WTC11 (cell line): ENCODE measurements around the gene OR6N1.

Source experiments
- AFF4 ChIP-seq: sonication (generic); formaldehyde crosslinking; IDR thresholded peaks from 2 replicates; pipeline ENCODE4 v1.8.1; 2023; ENCODE audit warnings: mild to moderate bottlenecking, missing genetic modification reagents, borderline replicate concordance
- ATF3 ChIP-seq: sonication (generic); formaldehyde crosslinking; conservative IDR thresholded peaks from 2 replicates; pipeline ENCODE4 v1.8.1; 2022; ENCODE audit warnings: mild to moderate bottlenecking, missing genetic modification reagents
- CREB1 ChIP-seq: sonication (generic); formaldehyde crosslinking; IDR thresholded peaks from 2 replicates; pipeline ENCODE4 v1.8.0; 2023; ENCODE audit warnings: mild to moderate bottlenecking, missing genetic modification reagents
- CREM ChIP-seq: sonication (generic); formaldehyde crosslinking; IDR thresholded peaks from 2 replicates; pipeline ENCODE4 v1.8.1; 2022; ENCODE audit warnings: mild to moderate bottlenecking, missing genetic modification reagents, moderate library complexity
- CTCF ChIP-seq: fragments of 200-600 bp; IDR thresholded peaks from 2 replicates; pipeline ENCODE4 v1.8.0; 2022; ENCODE audit warnings: antibody characterized with exemption
- GABPB1 ChIP-seq: sonication (generic); formaldehyde crosslinking; IDR thresholded peaks from 2 replicates; pipeline ENCODE4 v1.8.1; 2023; ENCODE audit warnings: mild to moderate bottlenecking, missing genetic modification reagents
- HMGXB4 ChIP-seq: sonication (generic); formaldehyde crosslinking; IDR thresholded peaks from 2 replicates; pipeline ENCODE4 v1.8.1; 2023; ENCODE audit warnings: mild to moderate bottlenecking, moderate library complexity, missing genetic modification reagents
- JUN ChIP-seq: sonication (generic); formaldehyde crosslinking; IDR thresholded peaks from 2 replicates; pipeline ENCODE4 v1.8.0; 2023; ENCODE audit warnings: mild to moderate bottlenecking, missing genetic modification reagents
- NR3C1 ChIP-seq: sonication (generic); formaldehyde crosslinking; conservative IDR thresholded peaks from 2 replicates; pipeline ENCODE4 v1.8.1; 2023; ENCODE audit warnings: low read depth, mild to moderate bottlenecking, missing genetic modification reagents
- RELA ChIP-seq: sonication (generic); formaldehyde crosslinking; IDR thresholded peaks from 2 replicates; pipeline ENCODE4 v1.8.1; 2022; ENCODE audit warnings: missing genetic modification reagents, mild to moderate bottlenecking, borderline replicate concordance
- SP1 ChIP-seq: sonication (generic); formaldehyde crosslinking; conservative IDR thresholded peaks from 2 replicates; pipeline ENCODE4 v1.8.1; 2022; ENCODE audit warnings: missing genetic modification reagents
- TEAD4 ChIP-seq: sonication (generic); formaldehyde crosslinking; IDR thresholded peaks from 2 replicates; pipeline ENCODE4 v1.8.0; 2022; ENCODE audit warnings: mild to moderate bottlenecking, missing genetic modification reagents
- ZBTB21 ChIP-seq: sonication (generic); formaldehyde crosslinking; IDR thresholded peaks from 2 replicates; pipeline ENCODE4 v1.8.1; 2023; ENCODE audit warnings: mild to moderate bottlenecking, missing genetic modification reagents, borderline replicate concordance
- ZNF512 ChIP-seq: sonication (generic); formaldehyde crosslinking; IDR thresholded peaks from 2 replicates; pipeline ENCODE4 v1.8.1; 2022; ENCODE audit warnings: missing genetic modification reagents, borderline replicate concordance

GRCh38 chr1:158735848-158736247 is 36.1 kb downstream of the OR6N1 start:
- TF ChIP-seq CTCF, result no peak
- no peak for TF ChIP-seq GABPB1 (CRISPR knock-in tag)
- TF ChIP-seq ZNF512 (CRISPR knock-in tag), result no peak
- no peak for TF ChIP-seq SP1
- TF ChIP-seq NR3C1, result no peak
- no peak for TF ChIP-seq ATF3 (CRISPR knock-in tag)
- TF ChIP-seq CREB1 (CRISPR knock-in tag), result no peak
- no peak for TF ChIP-seq AFF4 (CRISPR knock-in tag)
- TF ChIP-seq CREM, result no peak
- no peak for TF ChIP-seq TEAD4 (CRISPR knock-in tag)
- no peak for TF ChIP-seq HMGXB4 (CRISPR knock-in tag)
- TF ChIP-seq RELA (CRISPR knock-in tag), result no peak
- TF ChIP-seq ZBTB21 (CRISPR knock-in tag), result no peak
- no peak for TF ChIP-seq JUN
